ENCODE results near the gene CBFB. TPM values are rescaled to one million over a fixed set of nuclear protein-coding genes. Genes with fewer than 3 reads are reported as not detected.

Gene CBFB
- total RNA-seq, 1 donor from 2014 or later, result 22.0 TPM

DNA sequence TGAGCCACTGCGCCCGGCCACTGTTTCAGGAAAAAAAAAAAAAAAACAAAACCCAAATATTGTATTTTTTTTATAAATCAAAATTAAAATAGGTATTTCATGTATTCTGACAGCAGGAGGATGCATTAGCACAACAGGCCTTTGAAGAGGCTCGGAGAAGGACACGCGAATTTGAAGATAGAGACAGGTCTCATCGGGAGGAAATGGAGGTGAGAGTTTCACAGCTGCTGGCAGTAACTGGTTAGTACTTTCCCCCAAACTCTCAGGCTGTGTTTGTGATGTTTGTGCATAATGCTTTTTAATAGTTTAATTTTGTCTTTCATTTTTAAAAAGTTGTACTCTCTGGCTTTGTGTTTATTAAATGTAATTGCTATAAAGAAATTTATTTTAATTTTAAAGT is 53.2 kb downstream of the CBFB start:
- ATAC-seq (no peak), DNase-seq (ENCODE audit: missing footprints) (no peak)
- intact Hi-C loops (cut with DNase I), result no loop called here

DNA sequence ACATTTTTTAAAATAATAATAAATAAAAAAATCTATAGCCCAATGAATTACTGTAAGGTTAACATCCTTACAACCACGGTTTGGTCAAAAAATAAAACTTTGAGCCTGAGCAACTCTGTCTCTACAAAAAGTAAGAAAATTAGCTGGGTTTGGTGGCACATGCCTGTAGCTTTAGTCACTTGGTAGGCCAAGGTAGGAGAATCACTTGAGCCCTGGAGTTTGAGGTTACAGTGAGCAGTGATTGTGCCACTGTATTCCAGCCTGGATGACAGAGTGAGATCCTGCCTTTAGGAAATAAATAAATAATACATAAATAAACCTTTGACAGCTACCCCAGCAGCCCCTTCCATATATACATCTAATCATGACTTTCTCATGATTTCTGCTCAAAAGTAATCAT is 53.9 kb downstream of the CBFB start:
- no peak for DNase-seq (ENCODE audit: missing footprints)
- no peak for ATAC-seq
- intact Hi-C loops (cut with DNase I), result no loop called here

DNA sequence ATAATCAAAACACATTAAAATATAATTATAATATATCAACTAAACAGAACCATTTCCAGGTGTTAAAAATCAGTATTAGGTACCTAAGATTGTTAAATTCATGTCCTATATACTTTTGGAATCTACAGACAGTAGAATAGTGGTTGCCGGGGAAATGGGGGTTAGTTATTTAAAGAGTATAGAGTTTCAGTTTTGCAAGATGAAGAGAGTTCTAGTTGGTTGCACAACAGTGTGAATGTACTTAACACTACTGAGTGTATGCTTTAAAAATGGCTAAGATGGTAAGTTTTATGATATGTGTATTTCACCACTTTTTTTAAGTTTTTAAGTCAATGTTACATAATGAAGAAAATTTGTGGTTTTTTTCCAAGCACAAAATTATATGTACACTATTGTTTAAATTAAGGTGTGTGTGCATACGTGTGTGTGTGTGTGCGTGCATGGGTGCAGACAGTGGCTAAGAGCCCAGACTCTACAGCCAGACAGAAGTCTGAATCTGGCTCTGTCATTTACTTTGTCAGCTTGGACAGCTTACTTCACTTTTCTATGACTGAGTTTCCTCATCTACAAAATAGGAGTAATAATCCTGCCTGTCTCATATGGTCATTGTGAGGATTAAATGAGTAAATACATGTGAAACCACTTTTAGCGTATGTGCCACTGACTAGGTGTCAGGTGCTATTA is 55.5 kb downstream of the CBFB start:
- intact Hi-C loops (cut with DNase I), result no loop called here
- ATAC-seq (no peak), DNase-seq (ENCODE audit: missing footprints) (no peak)

GRCh38 chr16:67086822-67087221 is 57.9 kb downstream of the CBFB start:
- DNase-seq (ENCODE audit: missing footprints), result no peak
- ATAC-seq, result peak; percentile 65
- intact Hi-C loops (cut with DNase I), result no loop called here

GRCh38 chr16:67087291-67087690 is 58.3 kb downstream of the CBFB start:
- no peak for ATAC-seq
- intact Hi-C loops (cut with DNase I), result no loop called here
- no peak for DNase-seq (ENCODE audit: missing footprints)

DNA sequence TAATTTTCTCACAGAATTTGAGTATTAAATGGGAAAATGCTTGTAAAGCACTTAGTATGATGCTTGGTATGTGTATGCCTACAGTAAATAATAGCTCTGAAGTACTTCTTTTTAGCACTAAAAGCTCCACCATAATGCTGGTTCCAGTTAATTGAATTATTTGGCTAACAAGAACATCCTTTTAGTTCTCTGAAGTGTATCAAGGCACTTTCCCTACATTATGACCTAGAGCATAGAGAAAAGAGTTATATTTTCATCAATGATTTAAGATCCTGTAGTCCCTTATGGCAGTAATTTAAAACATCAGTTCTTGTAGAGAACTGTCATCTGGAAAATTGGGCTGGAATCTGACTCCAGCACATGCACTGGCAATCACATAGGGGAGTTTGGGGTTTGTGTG is 58.9 kb downstream of the CBFB start:
- intact Hi-C loops (cut with DNase I), result no loop called here
- DNase-seq (ENCODE audit: missing footprints), result no peak
- ATAC-seq, result no peak

GRCh38 chr16:67088551-67088950 is 59.6 kb downstream of the CBFB start:
- intact Hi-C loops (cut with DNase I), result no loop called here
- ATAC-seq, result no peak
- DNase-seq (ENCODE audit: missing footprints), result no peak

GRCh38 chr16:67089101-67089500 is 60.2 kb downstream of the CBFB start:
- no peak for ATAC-seq
- intact Hi-C loops (cut with DNase I), result no loop called here

DNA sequence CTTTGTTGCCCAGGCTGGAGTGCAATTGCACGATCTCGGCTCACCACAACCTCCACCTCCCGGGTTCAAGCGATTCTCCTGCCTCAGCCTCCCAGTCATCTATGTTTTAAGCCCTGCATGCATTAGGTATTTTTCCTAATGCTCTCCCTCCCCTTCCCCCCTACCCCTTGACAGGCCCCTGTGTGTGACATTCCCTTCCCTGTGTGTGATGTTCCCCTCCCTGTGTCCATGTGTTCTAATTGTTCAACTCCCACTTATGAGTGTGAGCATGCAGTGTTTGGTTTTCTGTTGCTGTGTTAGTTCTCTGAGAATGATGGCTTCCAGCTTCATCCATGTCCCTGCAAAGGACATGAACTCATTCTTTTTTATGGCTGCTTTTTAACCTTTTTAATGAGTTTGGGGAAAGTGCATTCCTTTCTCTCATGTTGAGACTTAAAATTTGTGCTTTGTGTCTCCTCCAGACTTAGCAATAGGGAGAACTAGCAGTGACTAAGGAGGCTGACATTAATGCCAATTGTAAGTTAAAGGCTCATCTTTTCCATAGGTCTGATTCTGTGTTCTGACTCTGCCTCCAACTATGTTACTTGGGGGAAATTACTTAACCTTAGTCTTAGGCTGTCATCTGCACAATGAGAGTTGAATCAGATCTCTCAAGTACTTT is 63.1 kb downstream of the CBFB start:
- DNase-seq (ENCODE audit: missing footprints), result no peak
- no peak for ATAC-seq
- intact Hi-C loops (cut with DNase I), result no loop called here

More at GRCh38 chr16:67089101-67089500, 60.2 kb downstream of the CBFB start:
- DNase-seq (ENCODE audit: missing footprints), result no peak

- no peak for ATAC-seq
- DNase-seq (ENCODE audit: missing footprints), result no peak
- intact Hi-C loops (cut with DNase I), result no loop called here
Observed at GRCh38 chr16:67093098-67093726, 64.3 kb downstream of the CBFB start.

DNA sequence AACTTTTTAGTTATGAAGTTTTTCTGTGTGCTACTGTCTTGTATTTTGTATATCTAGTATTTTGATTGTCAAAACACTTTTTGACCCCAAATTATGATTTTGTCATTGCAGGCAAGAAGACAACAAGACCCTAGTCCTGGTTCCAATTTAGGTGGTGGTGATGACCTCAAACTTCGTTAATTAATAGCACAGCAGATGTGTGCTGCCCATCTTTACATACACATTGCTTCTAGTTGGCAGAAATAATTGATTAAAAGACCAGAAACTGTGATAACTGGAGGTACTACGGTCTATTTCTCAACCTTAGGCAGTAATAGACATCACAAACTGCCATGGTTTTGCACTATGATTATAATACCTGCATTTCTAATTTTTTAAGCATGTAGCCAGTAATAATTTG is 69.7 kb downstream of the CBFB start:
- intact Hi-C loops (cut with DNase I), result no loop called here
- DNase-seq (ENCODE audit: missing footprints) (no peak), ATAC-seq (no peak)

GRCh38 chr16:67100569-67101310 is 71.8 kb downstream of the CBFB start:
- intact Hi-C loops (cut with DNase I), result loop anchor here (5.0 kb wide), 1 partner anchor 123 kb away; no protein-coding TSS in a partner anchor
- no peak for DNase-seq (ENCODE audit: missing footprints)
- ATAC-seq, result no peak

DNA sequence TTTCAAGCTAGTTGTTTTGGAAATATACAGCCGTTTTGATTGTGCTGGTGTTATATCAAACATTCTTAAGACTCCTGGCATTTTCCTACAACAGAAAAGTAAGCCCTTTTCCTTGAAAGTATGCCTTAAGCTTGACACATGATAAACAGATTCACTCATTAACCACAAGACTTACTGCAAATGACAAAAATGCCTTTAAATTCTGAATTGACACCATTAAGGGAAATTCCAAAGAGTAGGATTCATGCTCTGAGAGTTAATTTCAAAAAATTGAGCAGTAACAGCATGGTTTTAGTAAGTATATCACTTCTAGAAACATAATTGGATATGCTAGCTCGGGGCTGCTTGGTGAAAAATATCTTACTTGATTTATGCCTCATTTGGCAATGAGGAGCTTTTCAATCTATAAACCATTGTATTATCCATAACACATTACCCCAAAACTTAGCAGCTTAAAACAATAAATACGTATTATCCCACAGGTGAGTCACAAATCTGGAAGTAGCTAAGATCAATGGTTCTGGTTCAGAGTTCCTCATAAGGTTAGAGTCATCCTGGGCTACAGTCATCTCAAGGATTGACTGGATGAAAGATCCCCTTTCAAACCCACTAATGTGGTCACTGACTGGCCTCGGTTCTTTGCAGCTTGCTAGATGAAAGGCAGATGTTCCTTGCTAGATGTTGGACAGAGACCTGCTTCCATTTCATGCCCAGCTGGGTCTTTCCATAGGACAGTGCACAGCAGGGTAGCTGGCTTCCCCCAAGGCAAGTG is 72.5 kb downstream of the CBFB start:
- DNase-seq (ENCODE audit: missing footprints) (no peak), ATAC-seq (no peak)
- intact Hi-C loops (cut with DNase I), result loop anchor here (5.0 kb wide), 1 partner anchor 124 kb away; no protein-coding TSS in a partner anchor

- intact Hi-C loops (cut with DNase I), result loop anchor here (5.0 kb wide), 1 partner anchor 127 kb away; no protein-coding TSS in a partner anchor
- no peak for DNase-seq (ENCODE audit: missing footprints)
Observed at GRCh38 chr16:67104061-67104460, 75.1 kb downstream of the CBFB start.

GRCh38 chr16:67104845-67105244 is 75.9 kb downstream of the CBFB start:
- ATAC-seq, result no peak
- intact Hi-C loops (cut with DNase I), result loop anchor here (5.0 kb wide), 2 partner anchors 78 to 128 kb away; partner anchors contain the start of gene CBFB

More at GRCh38 chr16:67104061-67104460, 75.1 kb downstream of the CBFB start:
- ATAC-seq, result peak; percentile 69

GRCh38 chr16:67105246-67105645 is 76.3 kb downstream of the CBFB start:
- DNase-seq (ENCODE audit: missing footprints) (no peak), ATAC-seq (no peak)
- intact Hi-C loops (cut with DNase I), result loop anchor here (5.0 kb wide), 1 partner anchor 78 kb away; the partner anchor contains the start of gene CBFB

More at GRCh38 chr16:67104845-67105244, 75.9 kb downstream of the CBFB start:
- no peak for DNase-seq (ENCODE audit: missing footprints)

GRCh38 chr16:67105881-67106280 is 76.9 kb downstream of the CBFB start:
- no peak for DNase-seq (ENCODE audit: missing footprints)
- no peak for ATAC-seq
- intact Hi-C loops (cut with DNase I), result loop anchor here (5.0 kb wide), 1 partner anchor 79 kb away; the partner anchor contains the start of gene CBFB

GRCh38 chr16:67108489-67108888 is 79.5 kb downstream of the CBFB start:
- no peak for DNase-seq (ENCODE audit: missing footprints)
- intact Hi-C loops (cut with DNase I), result loop anchor here (5.0 kb wide), 1 partner anchor 81 kb away; the partner anchor contains the start of gene CBFB
- no peak for ATAC-seq
